ENCODE measurements around the gene GASK1B.
A peak's percentile ranks its signal among the peaks of the same experiment; 100 is the strongest.

GASK1B gene

DNA sequence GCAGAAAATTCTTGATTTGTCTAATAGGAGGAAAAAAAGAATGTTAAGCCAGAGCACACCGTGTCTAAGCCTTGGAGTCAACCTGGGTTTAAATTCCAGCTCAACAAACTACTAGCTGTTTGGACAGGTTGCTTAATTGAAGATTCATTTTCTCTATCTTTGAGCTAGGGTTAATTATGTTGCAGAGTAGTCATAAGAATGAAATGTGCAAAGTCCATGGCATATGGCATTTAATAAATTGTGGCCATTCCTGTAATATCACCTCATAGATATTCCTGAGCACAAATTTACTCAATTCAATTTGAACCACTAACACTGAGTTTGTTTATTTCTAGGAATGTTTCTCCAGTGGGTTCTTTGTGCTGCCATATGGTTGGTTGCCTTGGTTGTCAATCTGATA lies 42.0 kb upstream of the GASK1B start:
- TF ChIP-seq SPI1 (IDR thresholded peaks at IDR 0.05; ENCODE audit: borderline replicate concordance, low read depth) (no peak), GABPA (IDR thresholded peaks at IDR 0.05; ENCODE audit: low read depth) (no peak), POLR2AphosphoS5 (IDR thresholded peaks at IDR 0.05; ENCODE audit: low read depth) (no peak), CTCF (IDR thresholded peaks at IDR 0.05; ENCODE audit: insufficient read depth, low read length) (no peak)
- TF ChIP-seq, protein P1, sequence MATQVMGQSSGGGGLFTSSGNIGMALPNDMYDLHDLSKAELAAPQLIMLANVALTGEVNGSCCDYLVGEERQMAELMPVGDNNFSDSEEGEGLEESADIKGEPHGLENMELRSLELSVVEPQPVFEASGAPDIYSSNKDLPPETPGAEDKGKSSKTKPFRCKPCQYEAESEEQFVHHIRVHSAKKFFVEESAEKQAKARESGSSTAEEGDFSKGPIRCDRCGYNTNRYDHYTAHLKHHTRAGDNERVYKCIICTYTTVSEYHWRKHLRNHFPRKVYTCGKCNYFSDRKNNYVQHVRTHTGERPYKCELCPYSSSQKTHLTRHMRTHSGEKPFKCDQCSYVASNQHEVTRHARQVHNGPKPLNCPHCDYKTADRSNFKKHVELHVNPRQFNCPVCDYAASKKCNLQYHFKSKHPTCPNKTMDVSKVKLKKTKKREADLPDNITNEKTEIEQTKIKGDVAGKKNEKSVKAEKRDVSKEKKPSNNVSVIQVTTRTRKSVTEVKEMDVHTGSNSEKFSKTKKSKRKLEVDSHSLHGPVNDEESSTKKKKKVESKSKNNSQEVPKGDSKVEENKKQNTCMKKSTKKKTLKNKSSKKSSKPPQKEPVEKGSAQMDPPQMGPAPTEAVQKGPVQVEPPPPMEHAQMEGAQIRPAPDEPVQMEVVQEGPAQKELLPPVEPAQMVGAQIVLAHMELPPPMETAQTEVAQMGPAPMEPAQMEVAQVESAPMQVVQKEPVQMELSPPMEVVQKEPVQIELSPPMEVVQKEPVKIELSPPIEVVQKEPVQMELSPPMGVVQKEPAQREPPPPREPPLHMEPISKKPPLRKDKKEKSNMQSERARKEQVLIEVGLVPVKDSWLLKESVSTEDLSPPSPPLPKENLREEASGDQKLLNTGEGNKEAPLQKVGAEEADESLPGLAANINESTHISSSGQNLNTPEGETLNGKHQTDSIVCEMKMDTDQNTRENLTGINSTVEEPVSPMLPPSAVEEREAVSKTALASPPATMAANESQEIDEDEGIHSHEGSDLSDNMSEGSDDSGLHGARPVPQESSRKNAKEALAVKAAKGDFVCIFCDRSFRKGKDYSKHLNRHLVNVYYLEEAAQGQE (IDR thresholded peaks at IDR 0.05; ENCODE audit: insufficient replicate concordance, low read depth) = no peak

DNA sequence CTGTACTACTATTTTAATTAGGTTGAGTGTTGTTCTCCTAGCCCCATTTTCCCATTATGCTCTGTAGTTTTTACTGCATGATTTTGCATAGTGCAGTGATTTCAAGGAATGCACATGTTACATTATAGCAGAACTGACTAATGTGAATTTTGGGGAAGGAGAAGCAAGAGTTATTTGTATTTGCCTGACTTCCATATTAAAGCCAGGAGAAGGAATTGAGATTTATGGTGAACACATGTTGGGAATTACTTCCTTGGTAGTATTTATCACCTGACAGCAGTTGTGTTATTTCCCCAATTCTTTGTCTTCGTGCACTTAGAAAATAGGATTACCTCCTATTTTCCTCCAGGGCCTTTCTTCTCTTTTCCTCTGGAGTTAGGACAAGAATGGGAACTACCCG lies 40.6 kb upstream of the GASK1B start:
- no peak overlapping the region for H3K27ac ChIP-seq (replicated peaks)
- TF ChIP-seq, protein P1 (IDR thresholded peaks at IDR 0.05; ENCODE audit: insufficient replicate concordance, low read depth) = no peak
- TF ChIP-seq GABPA (IDR thresholded peaks at IDR 0.05; ENCODE audit: low read depth) (no peak), CTCF (IDR thresholded peaks at IDR 0.05; ENCODE audit: insufficient read depth, low read length) (no peak), POLR2AphosphoS5 (IDR thresholded peaks at IDR 0.05; ENCODE audit: low read depth) (no peak), SPI1 (IDR thresholded peaks at IDR 0.05; ENCODE audit: borderline replicate concordance, low read depth) (no peak)
- DNase-seq (ENCODE audit: low read depth in 1 of 2, low spot score in 1 of 2) = no peak
- H3K27me3 ChIP-seq (ENCODE audit: insufficient read depth, poor library complexity, severe bottlenecking) = no peaks in the 10 kb centered on the region
- no peak overlapping the region for H3K4me3 ChIP-seq (replicated peaks; ENCODE audit: insufficient read depth, low read length)

More for the DNA sequence above, 42.0 kb upstream of the GASK1B start:
- no peak for DNase-seq (ENCODE audit: low read depth in 1 of 2, low spot score in 1 of 2)
- H3K27ac ChIP-seq (replicated peaks) = no peak overlapping the region
- H3K4me3 ChIP-seq (replicated peaks; ENCODE audit: insufficient read depth, low read length) = no peak overlapping the region
- no peaks in the 10 kb centered on the region for H3K27me3 ChIP-seq (ENCODE audit: insufficient read depth, poor library complexity, severe bottlenecking)

DNA sequence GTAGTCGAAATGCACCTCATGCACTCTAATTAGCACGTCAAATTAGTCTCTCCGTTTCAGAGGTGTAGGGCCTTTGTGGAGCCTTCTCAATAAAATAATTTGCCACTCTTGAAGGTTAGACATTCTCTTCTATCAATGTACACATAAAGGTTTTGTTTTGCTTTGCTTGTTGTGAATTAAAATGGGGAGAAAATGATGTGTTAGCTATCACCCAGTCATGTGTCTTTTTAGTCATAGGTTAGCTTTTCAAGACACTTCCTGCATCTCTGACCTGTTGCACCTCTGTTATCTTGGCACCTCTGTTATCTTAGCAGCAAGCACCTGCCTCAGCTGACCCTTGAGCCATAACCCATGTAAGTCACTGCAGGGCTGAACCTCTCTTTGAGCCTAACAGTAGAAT lies 38.4 kb upstream of the GASK1B start:
- peak overlapping the region; percentile 81 for H3K27ac ChIP-seq (replicated peaks)
- no peak for DNase-seq (ENCODE audit: low read depth in 1 of 2, low spot score in 1 of 2)
- H3K4me3 ChIP-seq (replicated peaks; ENCODE audit: insufficient read depth, low read length) = peak overlapping the region; percentile 44

More for the DNA sequence above, 38.4 kb upstream of the GASK1B start:
- TF ChIP-seq CTCF (IDR thresholded peaks at IDR 0.05; ENCODE audit: insufficient read depth, low read length) (no peak), SPI1 (IDR thresholded peaks at IDR 0.05; ENCODE audit: borderline replicate concordance, low read depth) (no peak), GABPA (IDR thresholded peaks at IDR 0.05; ENCODE audit: low read depth) (no peak), POLR2AphosphoS5 (IDR thresholded peaks at IDR 0.05; ENCODE audit: low read depth) (no peak)
- TF ChIP-seq, protein P1 (IDR thresholded peaks at IDR 0.05; ENCODE audit: insufficient replicate concordance, low read depth) = no peak
- no peaks in the 10 kb centered on the region for H3K27me3 ChIP-seq (ENCODE audit: insufficient read depth, poor library complexity, severe bottlenecking)
